IPS DF 4.7 (cell line): Measurements from ENCODE around the gene ZNF266.

Experiments used
- DNase-seq: peaks from one replicate; pipeline ENCODE4 v3.0.0-alpha.2; 2013; ENCODE audit warnings: low spot score; ENCODE audit errors: extremely low read depth

The ZNF266 gene

DNA sequence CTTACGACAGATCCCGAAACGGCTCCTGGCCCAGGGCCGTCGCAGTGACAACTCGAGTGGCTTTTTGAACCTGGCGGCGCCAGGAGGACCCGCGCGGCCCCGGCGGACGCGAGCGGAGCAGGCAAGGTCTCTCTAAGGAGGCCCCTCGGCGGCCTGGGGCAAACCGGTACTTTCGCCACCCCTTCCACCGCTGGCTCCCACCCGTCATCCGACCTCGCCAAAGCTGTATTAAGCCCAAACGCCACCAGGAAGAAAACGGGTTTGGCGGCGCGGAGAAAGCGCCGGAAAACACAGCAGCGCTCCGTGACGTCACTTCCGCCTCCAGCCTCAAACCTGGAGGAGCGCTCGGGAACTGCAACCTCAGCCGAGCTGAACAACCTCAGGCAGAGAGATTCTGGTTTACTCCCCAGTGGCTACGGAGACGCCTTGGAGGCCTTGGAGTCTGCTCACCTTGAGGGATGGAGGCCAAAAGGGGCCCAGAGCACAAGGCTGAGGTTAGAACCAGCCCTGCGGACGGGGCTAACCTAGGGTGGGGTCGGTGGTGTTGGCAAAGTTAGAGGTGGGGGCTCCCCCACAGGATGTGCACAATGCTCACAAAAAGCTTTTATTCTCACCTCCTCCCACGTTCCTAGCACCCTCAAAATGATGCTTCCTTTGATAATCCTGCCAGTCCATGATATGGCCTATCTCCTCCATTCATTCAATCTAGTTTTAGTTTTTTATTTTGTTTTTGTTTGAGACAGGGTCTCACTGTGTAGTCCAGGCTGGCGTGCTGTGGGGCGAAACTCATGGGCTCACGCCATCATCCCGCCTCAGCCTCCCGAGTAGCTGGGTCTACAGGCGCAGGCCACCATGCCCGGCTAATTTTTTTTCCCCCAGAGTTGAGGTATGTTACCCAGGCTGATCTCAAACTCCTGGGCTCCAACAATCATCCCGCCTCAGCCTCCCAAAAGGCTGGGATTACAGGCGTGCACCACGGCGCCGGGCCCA, at the start of gene ZNF266:
Gene ZNF266 (minus strand): TSS at position 295 of the 990 bp plus-strand sequence. CDS start 15,484 bp downstream, outside the sequence.
- DNase-seq, result peak; percentile 86

GRCh38 chr19:9485140-9485539, 49.8 kb upstream of the ZNF266 start:
- DNase-seq, result no peak

- DNase-seq, result no peak
Measured at GRCh38 chr19:9474975-9475374, 39.6 kb upstream of the ZNF266 start.

DNA sequence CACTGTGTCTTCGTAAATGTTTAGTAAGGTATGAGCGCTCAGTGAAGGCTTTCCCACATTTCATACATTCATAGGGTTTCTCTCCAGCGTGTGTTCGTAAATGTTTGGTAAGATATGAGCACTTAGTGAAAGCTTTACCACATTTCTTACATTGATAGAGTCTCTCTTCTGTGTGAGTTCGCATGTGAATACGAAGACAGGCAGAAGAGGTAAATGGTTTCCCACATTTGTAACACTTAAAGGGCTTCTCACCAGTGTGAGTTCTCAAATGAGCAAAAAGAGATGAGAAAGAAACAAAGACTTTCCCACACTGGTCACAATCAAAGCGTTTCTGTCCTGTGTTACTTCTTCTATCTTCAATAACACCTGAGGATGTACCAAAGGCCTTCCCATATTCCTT, 31.8 kb upstream of the ZNF266 start:
- DNase-seq, result no peak

DNA sequence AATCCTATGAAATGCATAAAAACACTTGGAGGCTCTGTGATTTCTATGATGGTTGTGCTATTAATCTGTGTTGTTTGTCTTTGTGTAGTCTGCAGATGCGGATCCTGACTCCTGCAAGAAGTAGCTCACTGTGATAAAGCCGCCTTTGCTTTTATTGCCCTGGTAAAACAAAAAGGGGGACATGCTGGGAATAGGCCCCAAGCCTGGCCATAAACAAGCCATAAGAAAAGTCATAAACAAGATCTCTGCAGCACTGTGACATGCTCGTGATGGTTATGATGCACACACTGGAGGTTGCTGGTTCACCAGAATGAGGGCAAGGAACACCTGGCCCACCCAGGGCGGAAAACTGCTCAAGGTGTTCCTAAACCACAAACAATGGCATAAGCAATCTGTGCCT, 26.6 kb upstream of the ZNF266 start:
- no peak for DNase-seq

DNA sequence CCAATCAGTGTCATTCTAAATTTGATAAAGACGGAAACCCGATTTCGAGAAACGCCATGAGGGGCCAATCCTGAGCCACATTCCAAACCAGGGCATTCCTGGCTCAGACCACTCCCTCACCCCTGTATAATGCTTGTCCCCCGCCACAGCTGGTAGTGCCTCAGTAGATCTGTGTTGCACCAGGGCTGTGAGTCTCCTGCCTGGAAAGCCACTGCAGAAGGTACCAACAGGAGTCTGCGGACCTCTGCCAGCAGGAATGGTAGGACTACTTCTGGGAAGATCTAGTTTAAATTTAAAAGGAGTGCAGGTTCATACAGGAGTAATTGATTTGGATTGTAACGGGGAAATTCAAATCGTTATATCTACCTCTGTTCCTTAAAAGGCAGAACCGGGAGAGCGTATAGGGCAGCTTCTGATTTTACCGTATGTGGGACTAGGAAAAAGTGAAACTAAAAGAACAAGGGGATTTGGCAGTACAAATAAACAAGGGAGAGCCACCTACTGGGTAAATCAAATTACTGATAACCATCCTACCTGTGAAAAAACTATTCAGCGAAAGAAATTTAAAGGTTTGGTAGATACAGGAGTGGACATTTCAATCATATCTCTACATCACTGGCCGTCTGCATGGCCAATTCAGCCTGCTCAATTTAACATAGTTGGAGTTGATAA, 20.8 kb upstream of the ZNF266 start:
- DNase-seq, result no peak

DNA sequence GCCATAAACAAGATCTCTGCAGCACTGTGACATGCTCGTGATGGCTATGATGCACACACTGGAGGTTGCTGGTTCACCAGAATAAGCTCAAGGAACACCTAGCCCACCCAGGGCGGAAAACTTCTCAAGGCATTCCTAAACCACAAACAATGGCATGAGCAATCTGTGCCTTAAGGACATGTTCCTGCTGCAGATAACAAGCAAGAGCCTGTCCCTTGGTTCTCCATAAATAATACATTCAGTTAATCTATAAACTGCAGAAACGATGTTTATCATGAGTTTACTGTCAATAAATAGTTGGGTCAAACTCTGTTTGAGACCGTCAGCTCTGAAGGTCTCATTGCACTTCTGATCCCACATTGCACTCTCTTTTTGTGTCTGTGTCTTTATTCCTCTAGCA, 18.6 kb upstream of the ZNF266 start:
- no peak for DNase-seq

- no peak for DNase-seq
Measured at GRCh38 chr19:9445037-9445436, 9.7 kb upstream of the ZNF266 start.

GRCh38 chr19:9436358-9436757, 985 bp upstream of the ZNF266 start:
- no peak for DNase-seq

GRCh38 chr19:9431475-9431874, 3.9 kb downstream of the ZNF266 start:
- DNase-seq, result peak; percentile 58

DNA sequence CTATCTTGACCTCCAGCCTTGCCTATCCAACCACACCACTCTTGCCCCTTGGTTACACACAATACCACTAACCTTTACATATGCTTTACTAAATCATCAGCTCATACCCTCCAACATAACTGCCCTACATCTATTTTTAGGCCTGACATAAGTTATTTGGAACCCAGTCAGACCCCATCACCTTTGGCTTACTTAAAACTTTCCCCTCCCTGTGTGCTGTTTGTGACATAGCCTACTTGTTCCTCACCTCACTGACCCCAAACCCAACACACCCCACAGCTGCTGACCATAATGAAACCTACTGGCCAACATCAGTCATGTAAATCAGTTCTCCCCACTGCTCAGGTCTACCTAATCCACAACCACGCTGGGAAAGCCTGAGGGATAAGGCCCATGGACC, 4.9 kb downstream of the ZNF266 start:
- DNase-seq, result no peak

DNA sequence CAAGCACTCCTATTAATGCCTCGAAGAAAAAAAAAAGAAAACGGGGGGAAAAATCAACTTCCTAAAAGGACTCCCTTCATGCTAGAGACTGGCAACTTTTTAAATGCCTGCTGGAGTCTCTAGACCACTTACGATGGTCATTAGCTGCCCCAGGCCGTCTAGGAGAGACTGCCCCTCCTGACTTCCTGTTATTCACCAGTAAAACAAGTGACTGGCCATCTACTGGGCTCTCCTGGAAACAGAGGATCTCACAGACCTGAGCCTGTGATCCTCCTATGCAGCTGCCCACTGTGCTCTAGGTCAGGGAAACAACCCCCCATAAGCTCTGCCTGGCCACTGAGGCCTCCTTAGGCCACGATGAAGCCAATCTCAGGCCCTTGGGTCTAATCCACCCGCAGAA, 7.4 kb downstream of the ZNF266 start:
- DNase-seq, result no peak

- DNase-seq, result no peak
Measured at GRCh38 chr19:9413240-9413954, 22.0 kb downstream of the ZNF266 start.

GRCh38 chr19:9407827-9408226, 27.5 kb downstream of the ZNF266 start:
- DNase-seq, result no peak

- no peak for DNase-seq
Measured at GRCh38 chr19:9406798-9407352, 28.5 kb downstream of the ZNF266 start.

- DNase-seq, result no peak
Measured at GRCh38 chr19:9381361-9381785, 54.0 kb downstream of the ZNF266 start.

DNA sequence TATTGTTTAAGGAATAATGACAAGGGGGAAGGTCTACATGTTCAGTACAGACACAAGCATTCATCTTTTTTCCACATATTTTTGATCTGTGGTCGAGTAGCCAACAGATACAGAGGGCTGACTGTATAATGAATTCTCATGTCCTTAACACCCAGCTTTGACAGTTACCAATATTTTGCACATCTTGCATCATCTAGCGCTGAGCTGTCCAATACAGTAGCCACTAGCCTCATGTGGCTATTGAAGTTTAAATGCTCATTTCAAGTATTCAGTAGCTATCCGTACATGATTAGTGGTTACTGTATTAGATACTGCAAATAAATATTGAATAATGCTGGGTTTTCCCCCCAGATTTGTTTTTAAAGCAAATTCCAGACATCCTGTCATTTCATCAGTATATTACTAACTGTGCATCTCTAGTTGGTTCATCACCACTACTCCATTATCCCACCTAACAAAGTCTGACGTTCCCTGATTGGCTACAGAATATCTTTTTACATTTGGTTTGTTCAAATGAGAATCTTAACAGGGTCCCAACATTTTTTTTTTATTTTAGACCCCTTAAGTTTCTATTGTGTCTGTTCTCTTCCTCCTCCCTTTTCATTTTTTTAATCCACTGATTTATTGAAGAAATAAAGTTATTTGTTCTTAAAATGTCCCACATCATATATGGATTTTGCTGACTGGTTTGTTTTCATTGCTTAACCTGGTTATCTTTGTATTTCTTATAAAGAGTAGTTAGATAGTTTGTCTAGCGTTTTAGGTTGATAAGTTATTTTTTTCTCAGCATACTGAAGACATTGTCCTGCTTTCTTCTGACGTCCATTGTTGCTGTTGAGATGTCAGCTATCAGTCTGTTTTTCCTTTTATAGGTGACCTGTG, 64.4 kb downstream of the ZNF266 start:
- DNase-seq, result no peak

- DNase-seq, result no peak
Measured at GRCh38 chr19:9362905-9363304, 72.5 kb downstream of the ZNF266 start, which contains the start of gene ZNF177. ZNF177 (plus strand) TSS chr19:9363013; CDS start chr19:9378312, 15,299 bp downstream.
